ENCODE measurements around the gene ZNF660. TPM values are rescaled to one million over a fixed set of nuclear protein-coding genes. Genes with fewer than 3 reads are reported as not detected.
A peak's percentile ranks its signal among the peaks of the same experiment; 100 is the strongest.
"Not testable (repeated sequence)": the region's sequence is repeated elsewhere in the genome, so short reads cannot be mapped to it uniquely, and the experiment has no call there.

The ZNF660 gene
- total and polyA plus RNA-seq, 2 experiments from 2014 or later = 5.5 to 7.1 TPM

DNA sequence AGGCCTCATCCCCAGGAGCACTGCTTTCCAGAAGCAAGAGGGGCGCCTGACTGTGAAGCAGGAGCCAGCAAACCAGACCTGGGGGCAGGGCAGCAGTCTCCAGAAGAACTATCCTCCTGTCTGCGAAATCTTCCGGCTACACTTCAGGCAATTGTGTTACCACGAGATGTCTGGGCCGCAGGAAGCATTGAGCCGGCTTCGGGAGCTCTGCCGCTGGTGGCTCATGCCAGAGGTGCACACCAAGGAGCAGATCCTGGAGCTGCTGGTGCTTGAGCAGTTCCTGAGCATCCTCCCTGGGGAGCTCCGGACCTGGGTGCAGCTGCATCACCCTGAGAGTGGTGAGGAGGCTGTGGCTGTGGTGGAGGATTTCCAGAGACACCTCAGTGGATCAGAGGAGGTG lies 27.7 kb upstream of the ZNF660 start:
- Histone ChIP-seq H3K27me3 (peaks cover 13% of the 10 kb centered on the region), H3K9me3 (ENCODE audit: low read depth) (no peaks in the 10 kb centered on the region), H3K4me1 (ENCODE audit: low read depth) (peaks cover 10% of the 10 kb centered on the region), H3K4me3 (no peak overlapping the region), H3K27ac (no peak overlapping the region), H3K36me3 (no peaks in the 10 kb centered on the region)
- DNase-seq (ENCODE audit: low read depth in 1 of 2, low spot score in 1 of 2) = no peak
- TF ChIP-seq, protein P1, sequence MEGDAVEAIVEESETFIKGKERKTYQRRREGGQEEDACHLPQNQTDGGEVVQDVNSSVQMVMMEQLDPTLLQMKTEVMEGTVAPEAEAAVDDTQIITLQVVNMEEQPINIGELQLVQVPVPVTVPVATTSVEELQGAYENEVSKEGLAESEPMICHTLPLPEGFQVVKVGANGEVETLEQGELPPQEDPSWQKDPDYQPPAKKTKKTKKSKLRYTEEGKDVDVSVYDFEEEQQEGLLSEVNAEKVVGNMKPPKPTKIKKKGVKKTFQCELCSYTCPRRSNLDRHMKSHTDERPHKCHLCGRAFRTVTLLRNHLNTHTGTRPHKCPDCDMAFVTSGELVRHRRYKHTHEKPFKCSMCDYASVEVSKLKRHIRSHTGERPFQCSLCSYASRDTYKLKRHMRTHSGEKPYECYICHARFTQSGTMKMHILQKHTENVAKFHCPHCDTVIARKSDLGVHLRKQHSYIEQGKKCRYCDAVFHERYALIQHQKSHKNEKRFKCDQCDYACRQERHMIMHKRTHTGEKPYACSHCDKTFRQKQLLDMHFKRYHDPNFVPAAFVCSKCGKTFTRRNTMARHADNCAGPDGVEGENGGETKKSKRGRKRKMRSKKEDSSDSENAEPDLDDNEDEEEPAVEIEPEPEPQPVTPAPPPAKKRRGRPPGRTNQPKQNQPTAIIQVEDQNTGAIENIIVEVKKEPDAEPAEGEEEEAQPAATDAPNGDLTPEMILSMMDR (IDR thresholded peaks at IDR 0.05; ENCODE audit: low read depth, low read length) = no peak

- DNase-seq (ENCODE audit: low read depth in 1 of 2, low spot score in 1 of 2) = no peak
- H3K4me3 ChIP-seq = no peak overlapping the region
- H3K9me3 ChIP-seq (ENCODE audit: low read depth) = no peaks in the 10 kb centered on the region
- peaks cover 5% of the 10 kb centered on the region for H3K4me1 ChIP-seq (ENCODE audit: low read depth)
- TF ChIP-seq, protein P1 (IDR thresholded peaks at IDR 0.05; ENCODE audit: low read depth, low read length) = no peak
- H3K27ac ChIP-seq = no peak overlapping the region
- peaks cover 4% of the 10 kb centered on the region for H3K36me3 ChIP-seq
- H3K27me3 ChIP-seq = no peaks in the 10 kb centered on the region
Measured at GRCh38 chr3:44561076-44561475, 23.7 kb upstream of the ZNF660 start.

- Histone ChIP-seq H3K27me3 (no peaks in the 10 kb centered on the region), H3K36me3 (peaks cover 4% of the 10 kb centered on the region), H3K4me1 (ENCODE audit: low read depth) (no peaks in the 10 kb centered on the region), H3K4me3 (no peak overlapping the region), H3K27ac (no peak overlapping the region), H3K9me3 (ENCODE audit: low read depth) (no peaks in the 10 kb centered on the region)
- TF ChIP-seq, protein P1 (IDR thresholded peaks at IDR 0.05; ENCODE audit: low read depth, low read length) = no peak
- DNase-seq (ENCODE audit: low read depth in 1 of 2, low spot score in 1 of 2) = no peak
Measured at GRCh38 chr3:44562147-44562546, 22.6 kb upstream of the ZNF660 start.

DNA sequence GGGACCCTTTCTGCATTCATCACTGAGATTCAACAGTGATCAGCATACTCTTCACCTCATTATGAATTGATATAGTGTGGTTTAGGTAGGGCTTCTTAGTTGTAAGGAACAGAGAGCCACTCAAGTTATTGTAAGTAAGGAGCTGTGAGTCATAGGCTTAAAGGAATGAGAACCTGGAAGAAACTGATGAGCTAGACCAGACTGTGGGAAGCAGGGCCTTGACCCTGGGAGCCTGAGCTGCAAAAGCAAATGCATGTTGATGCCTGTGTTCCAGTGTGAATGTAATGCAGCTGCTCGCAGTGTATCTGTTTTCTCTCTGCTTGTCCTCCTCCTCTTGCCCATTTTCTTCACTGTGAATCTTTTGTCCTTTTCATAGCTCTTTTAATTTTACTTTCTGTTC lies 16.2 kb upstream of the ZNF660 start:
- no peak for DNase-seq (ENCODE audit: low read depth in 1 of 2, low spot score in 1 of 2)
- no peaks in the 10 kb centered on the region for H3K4me1 ChIP-seq (ENCODE audit: low read depth)
- TF ChIP-seq, protein P1 (IDR thresholded peaks at IDR 0.05; ENCODE audit: low read depth, low read length) = no peak

GRCh38 chr3:44571024-44571423 lies 13.7 kb upstream of the ZNF660 start:
- H3K27ac ChIP-seq = no peak overlapping the region
- DNase-seq (ENCODE audit: low read depth in 1 of 2, low spot score in 1 of 2) = no peak
- TF ChIP-seq, protein P1 (IDR thresholded peaks at IDR 0.05; ENCODE audit: low read depth, low read length) = no peak
- peaks cover 12% of the 10 kb centered on the region for H3K36me3 ChIP-seq
- H3K27me3 ChIP-seq = no peaks in the 10 kb centered on the region
- no peaks in the 10 kb centered on the region for H3K9me3 ChIP-seq (ENCODE audit: low read depth)
- no peak overlapping the region for H3K4me3 ChIP-seq
- H3K4me1 ChIP-seq (ENCODE audit: low read depth) = no peaks in the 10 kb centered on the region

More for the DNA sequence above, 16.2 kb upstream of the ZNF660 start:
- Histone ChIP-seq H3K27ac (no peak overlapping the region), H3K36me3 (peaks cover 17% of the 10 kb centered on the region), H3K4me3 (no peak overlapping the region), H3K9me3 (ENCODE audit: low read depth) (no peaks in the 10 kb centered on the region), H3K27me3 (no peaks in the 10 kb centered on the region)

- Histone ChIP-seq H3K9me3 (ENCODE audit: low read depth) (no peaks in the 10 kb centered on the region), H3K27me3 (no peaks in the 10 kb centered on the region), H3K27ac (peak overlapping the region; percentile 51), H3K36me3 (peaks cover 3% of the 10 kb centered on the region), H3K4me3 (no peak overlapping the region), H3K4me1 (ENCODE audit: low read depth) (no peaks in the 10 kb centered on the region)
- DNase-seq (ENCODE audit: low read depth in 1 of 2, low spot score in 1 of 2) = no peak
- TF ChIP-seq, protein P1 (IDR thresholded peaks at IDR 0.05; ENCODE audit: low read depth, low read length) = no peak
Measured at GRCh38 chr3:44576613-44577012, 8.2 kb upstream of the ZNF660 start.

DNA sequence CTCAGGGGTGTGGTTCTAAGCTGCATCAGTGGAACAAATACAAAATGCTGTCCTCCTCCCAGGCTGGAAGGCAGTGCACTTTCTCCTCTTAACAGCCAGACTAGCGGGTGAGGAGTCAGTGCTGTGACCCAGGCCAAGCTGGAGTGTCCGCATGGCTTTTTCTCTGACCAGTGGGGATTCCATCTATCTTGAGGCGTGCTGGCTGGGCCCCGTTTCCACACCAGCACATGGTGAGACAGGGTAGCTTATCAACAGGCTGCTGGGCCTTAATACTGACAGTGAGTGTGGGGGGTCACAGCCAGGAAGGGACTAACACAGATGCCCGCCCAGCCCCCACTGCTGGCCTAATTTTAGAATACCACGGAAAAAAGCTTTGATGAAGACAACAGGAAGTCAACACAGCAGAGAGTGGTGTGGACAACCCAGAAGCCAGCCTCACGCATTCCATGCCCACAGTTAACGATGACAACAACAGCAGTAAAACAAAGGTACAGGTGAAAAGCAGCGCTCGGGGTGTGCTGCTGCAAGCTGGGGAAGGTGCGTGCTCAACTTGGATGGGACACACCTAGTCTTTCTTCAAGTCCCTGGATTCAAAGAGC lies 7.3 kb upstream of the ZNF660 start:
- not testable (repeated sequence) for H3K27me3 ChIP-seq; H3K4me1 ChIP-seq (ENCODE audit: low read depth); H3K36me3 ChIP-seq; H3K4me3 ChIP-seq; H3K9me3 ChIP-seq (ENCODE audit: low read depth)
- H3K27ac ChIP-seq = peak overlapping the region; percentile 62
- DNase-seq (ENCODE audit: low read depth in 1 of 2, low spot score in 1 of 2) = peak in 1 of 2 donors; percentile 0

GRCh38 chr3:44578316-44578715 lies 6.4 kb upstream of the ZNF660 start:
- DNase-seq (ENCODE audit: low read depth in 1 of 2, low spot score in 1 of 2); H3K27me3 ChIP-seq; H3K27ac ChIP-seq; H3K4me1 ChIP-seq (ENCODE audit: low read depth); H3K4me3 ChIP-seq; H3K9me3 ChIP-seq (ENCODE audit: low read depth); H3K36me3 ChIP-seq: not testable (repeated sequence)

All from cardiac muscle cell (in vitro differentiated cells and primary cell).